Measurements from ENCODE around the gene FERMT3.

The FERMT3 gene

DNA sequence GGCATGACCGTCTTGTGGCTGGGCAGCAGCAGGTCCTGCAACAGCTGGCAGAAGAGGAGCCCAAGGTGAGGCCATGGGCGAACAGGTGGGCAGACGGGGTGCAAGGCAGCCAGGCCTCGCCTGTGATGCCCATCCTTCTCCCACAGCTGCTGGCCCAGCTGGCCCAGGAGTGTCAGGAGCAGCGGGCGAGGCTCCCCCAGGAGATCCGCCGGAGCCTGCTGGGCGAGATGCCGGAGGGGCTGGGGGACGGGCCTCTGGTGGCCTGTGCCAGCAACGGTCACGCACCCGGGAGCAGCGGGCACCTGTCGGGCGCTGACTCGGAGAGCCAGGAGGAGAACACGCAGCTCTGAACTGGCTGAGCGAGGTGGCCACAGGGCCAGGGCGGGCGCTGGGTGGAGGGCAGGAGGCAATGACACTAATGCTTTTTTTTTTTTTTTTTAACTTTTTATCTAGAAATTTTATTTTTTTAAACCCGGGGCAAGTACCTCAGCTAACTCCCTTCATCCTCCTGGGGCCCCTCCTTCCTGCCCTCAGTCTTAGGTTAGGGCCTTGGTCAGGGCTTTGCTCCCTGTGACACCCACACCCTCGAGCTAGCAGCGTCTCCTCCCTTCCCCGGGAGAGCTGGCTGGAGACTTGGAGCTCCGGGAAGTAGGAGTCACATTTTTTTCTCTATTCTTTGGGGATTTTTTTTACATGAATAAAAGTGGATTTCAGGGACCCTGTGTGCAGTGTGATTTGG is 60.9 kb downstream of the FERMT3 start:
- 0 out of 2 replicates have a peak, but pooled peaks cover 5% of the 10 kb centered on the region for H3K4me1 ChIP-seq (ENCODE audit: low read length)
- no peak overlapping the region for H2AFZ ChIP-seq (ENCODE audit: low read length)
- no peaks in the 10 kb centered on the region for H3K36me3 ChIP-seq (replicated peaks; ENCODE audit: insufficient read depth, low read length)
- H4K20me1 ChIP-seq (ENCODE audit: insufficient read depth, low read length), result no peaks in the 10 kb centered on the region
- H3K9me3 ChIP-seq (replicated peaks; ENCODE audit: insufficient read depth, low read length), result no peaks in the 10 kb centered on the region
- H3K79me2 ChIP-seq (ENCODE audit: low read length), result peaks cover 7% of the 10 kb centered on the region; the same call in 1 of the 2 replicates
- H3F3A ChIP-seq (ENCODE audit: insufficient read depth, low read length), result peaks cover 23% of the 10 kb centered on the region
- H3K4me3 ChIP-seq (ENCODE audit: low read length), result no peak overlapping the region
- DNase-seq, result no peak
- no peak overlapping the region for H3K27ac ChIP-seq (ENCODE audit: low read length)
- no peak overlapping the region for H3K4me2 ChIP-seq (ENCODE audit: low read depth, low read length)
- H3K27me3 ChIP-seq (replicated peaks; ENCODE audit: insufficient read depth, low read length), result no peaks in the 10 kb centered on the region
- no peak overlapping the region for H3K9ac ChIP-seq (ENCODE audit: low read length)
- no peaks in the 10 kb centered on the region for H3K9me2 ChIP-seq (replicated peaks; ENCODE audit: insufficient read depth, low read length)
- no peak for TF ChIP-seq EZH2 (optimal IDR thresholded peaks at IDR 0.05; ENCODE audit: low read depth, low read length)
- TF ChIP-seq, protein P1, sequence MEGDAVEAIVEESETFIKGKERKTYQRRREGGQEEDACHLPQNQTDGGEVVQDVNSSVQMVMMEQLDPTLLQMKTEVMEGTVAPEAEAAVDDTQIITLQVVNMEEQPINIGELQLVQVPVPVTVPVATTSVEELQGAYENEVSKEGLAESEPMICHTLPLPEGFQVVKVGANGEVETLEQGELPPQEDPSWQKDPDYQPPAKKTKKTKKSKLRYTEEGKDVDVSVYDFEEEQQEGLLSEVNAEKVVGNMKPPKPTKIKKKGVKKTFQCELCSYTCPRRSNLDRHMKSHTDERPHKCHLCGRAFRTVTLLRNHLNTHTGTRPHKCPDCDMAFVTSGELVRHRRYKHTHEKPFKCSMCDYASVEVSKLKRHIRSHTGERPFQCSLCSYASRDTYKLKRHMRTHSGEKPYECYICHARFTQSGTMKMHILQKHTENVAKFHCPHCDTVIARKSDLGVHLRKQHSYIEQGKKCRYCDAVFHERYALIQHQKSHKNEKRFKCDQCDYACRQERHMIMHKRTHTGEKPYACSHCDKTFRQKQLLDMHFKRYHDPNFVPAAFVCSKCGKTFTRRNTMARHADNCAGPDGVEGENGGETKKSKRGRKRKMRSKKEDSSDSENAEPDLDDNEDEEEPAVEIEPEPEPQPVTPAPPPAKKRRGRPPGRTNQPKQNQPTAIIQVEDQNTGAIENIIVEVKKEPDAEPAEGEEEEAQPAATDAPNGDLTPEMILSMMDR (IDR thresholded peaks at IDR 0.05; ENCODE audit: low read length), result no peak
- TF ChIP-seq EZH2phosphoT487 (IDR thresholded peaks at IDR 0.05; ENCODE audit: low read length), result no peak

GRCh38 chr11:64268025-64268892 is 61.7 kb downstream of the FERMT3 start:
- Histone ChIP-seq H3K4me3 (ENCODE audit: low read length) (peak overlapping the region; percentile 80), H3K4me2 (ENCODE audit: low read depth, low read length) (peak overlapping the region; percentile 83), H3K9ac (ENCODE audit: low read length) (peak overlapping the region; percentile 84; the same call in 1 of the 2 replicates), H3K79me2 (ENCODE audit: low read length) (peaks cover 11% of the 10 kb centered on the region; the same call in 1 of the 2 replicates), H2AFZ (ENCODE audit: low read length) (peak overlapping the region; percentile 73; the same call in 1 of the 2 replicates), H3K27ac (ENCODE audit: low read length) (peak overlapping the region; percentile 83; the same call in 1 of the 2 replicates), H4K20me1 (ENCODE audit: insufficient read depth, low read length) (no peaks in the 10 kb centered on the region), H3K27me3 (replicated peaks; ENCODE audit: insufficient read depth, low read length) (no peaks in the 10 kb centered on the region), H3K36me3 (replicated peaks; ENCODE audit: insufficient read depth, low read length) (no peaks in the 10 kb centered on the region), H3F3A (ENCODE audit: insufficient read depth, low read length) (peaks cover 26% of the 10 kb centered on the region), H3K4me1 (ENCODE audit: low read length) (0 out of 2 replicates have a peak, but pooled peaks cover 5% of the 10 kb centered on the region), H3K9me2 (replicated peaks; ENCODE audit: insufficient read depth, low read length) (no peaks in the 10 kb centered on the region), H3K9me3 (replicated peaks; ENCODE audit: insufficient read depth, low read length) (no peaks in the 10 kb centered on the region)
- TF ChIP-seq, protein P1 (IDR thresholded peaks at IDR 0.05; ENCODE audit: low read length), result no peak
- no peak for TF ChIP-seq EZH2phosphoT487 (IDR thresholded peaks at IDR 0.05; ENCODE audit: low read length)
- no peak for TF ChIP-seq EZH2 (optimal IDR thresholded peaks at IDR 0.05; ENCODE audit: low read depth, low read length)
- DNase-seq, result no peak

GRCh38 chr11:64268893-64269539 is 62.5 kb downstream of the FERMT3 start:
- peaks cover 26% of the 10 kb centered on the region for H3F3A ChIP-seq (ENCODE audit: insufficient read depth, low read length)
- no peaks in the 10 kb centered on the region for H3K9me2 ChIP-seq (replicated peaks; ENCODE audit: insufficient read depth, low read length)
- H3K9ac ChIP-seq (ENCODE audit: low read length), result peak overlapping the region; percentile 84
- H4K20me1 ChIP-seq (ENCODE audit: insufficient read depth, low read length), result no peaks in the 10 kb centered on the region
- H3K9me3 ChIP-seq (replicated peaks; ENCODE audit: insufficient read depth, low read length), result no peaks in the 10 kb centered on the region
- peak overlapping the region; percentile 83 for H3K4me2 ChIP-seq (ENCODE audit: low read depth, low read length)
- H3K27ac ChIP-seq (ENCODE audit: low read length), result peak overlapping the region; percentile 83
- H3K79me2 ChIP-seq (ENCODE audit: low read length), result peaks cover 11% of the 10 kb centered on the region; the same call in 1 of the 2 replicates
- no peaks in the 10 kb centered on the region for H3K36me3 ChIP-seq (replicated peaks; ENCODE audit: insufficient read depth, low read length)
- DNase-seq, result peak; percentile 54
- H3K27me3 ChIP-seq (replicated peaks; ENCODE audit: insufficient read depth, low read length), result no peaks in the 10 kb centered on the region
- 0 out of 2 replicates have a peak, but pooled peaks cover 5% of the 10 kb centered on the region for H3K4me1 ChIP-seq (ENCODE audit: low read length)
- H2AFZ ChIP-seq (ENCODE audit: low read length), result peak overlapping the region; percentile 73
- TF ChIP-seq EZH2 (optimal IDR thresholded peaks at IDR 0.05; ENCODE audit: low read depth, low read length), result no peak
- no peak for TF ChIP-seq EZH2phosphoT487 (IDR thresholded peaks at IDR 0.05; ENCODE audit: low read length)
- TF ChIP-seq, protein P1 (IDR thresholded peaks at IDR 0.05; ENCODE audit: low read length), result no peak
- peak overlapping the region; percentile 80 for H3K4me3 ChIP-seq (ENCODE audit: low read length)

All from MM.1S (cell line).